IMR-90 (cell line): ENCODE measurements around the gene CCNI. TPM values are rescaled to one million over a fixed set of nuclear protein-coding genes. Genes with fewer than 3 reads are reported as not detected.

Source experiments
- ATAC-seq: fragments of 200-7000 bp; cut with Tn5 transposase; 2 replicates; pipeline ENCODE4 v1.9.1; 2020; ENCODE audit warnings: low read depth, mild to moderate bottlenecking, moderate library complexity
- BruUV-seq: library from RNA; stranded (reverse); fragments of 400-500 nt; replicated peaks from 2 replicates; lab custom pipeline; 2021; lab: Mats Ljungman, UMichigan
- CTCF ChIA-PET: fragments of 300-600 bp; formaldehyde crosslinking; extraction: SDS; loops from one replicate; lab custom pipeline; 2021; ENCODE audit warnings: antibody characterized with exemption; lab: Yijun Ruan, JAX
- POLR2A ChIA-PET: fragments of 300-600 bp; sonication (Branson Sonifier 250); formaldehyde crosslinking; loops from one replicate; lab custom pipeline; 2022; ENCODE audit warnings: antibody characterized with exemption; ENCODE audit not compliant: unreplicated experiment; lab: Charles Lee
- DNase-seq: peaks from one replicate; pipeline ENCODE4 v3.0.0; 2013
- H2AFZ ChIP-seq: replicated peaks from 2 replicates; pipeline ENCODE3; 2013; ENCODE audit warnings: low read length, mild to moderate bottlenecking; ENCODE audit not compliant: poor library complexity
- H2AK5ac ChIP-seq: 2 replicates; pipeline ENCODE4 v1.6.1; 2013; ENCODE audit warnings: low read depth, low read length, inconsistent platforms
- H2AK9ac ChIP-seq: replicated peaks from 2 replicates; pipeline ENCODE3; 2013; ENCODE audit warnings: mild to moderate bottlenecking, low read depth, low read length, moderate library complexity; ENCODE audit not compliant: poor library complexity
- H2BK120ac ChIP-seq: 2 replicates; pipeline ENCODE4 v1.6.1; 2013; ENCODE audit warnings: low read depth, low read length, inconsistent platforms
- H2BK15ac ChIP-seq: 3 replicates; pipeline ENCODE4 v1.6.1; 2013; ENCODE audit warnings: low read depth, low read length, inconsistent platforms
- H2BK20ac ChIP-seq: 2 replicates; pipeline ENCODE4 v1.6.1; 2013; ENCODE audit warnings: low read depth, mild to moderate bottlenecking, inconsistent platforms, low read length, moderate library complexity
- H2BK5ac ChIP-seq: 2 replicates; pipeline ENCODE4 v1.6.1; 2013; ENCODE audit warnings: mild to moderate bottlenecking, low read depth, low read length, inconsistent platforms; ENCODE audit not compliant: poor library complexity, severe bottlenecking
- H3K14ac ChIP-seq: replicated peaks from 2 replicates; pipeline ENCODE4 v1.6.1; 2013; ENCODE audit warnings: low read depth, low read length, inconsistent platforms
- H3K18ac ChIP-seq: 2 replicates; pipeline ENCODE4 v1.6.1; 2013; ENCODE audit warnings: low read depth, low read length, control low read depth
- H3K23ac ChIP-seq: 2 replicates; pipeline ENCODE4 v1.6.1; 2013; ENCODE audit warnings: low read depth, low read length, inconsistent platforms
- H3K27ac ChIP-seq: 2 replicates; pipeline ENCODE4 v1.5.1; 2013; ENCODE audit warnings: mild to moderate bottlenecking, control low read depth, low read length; ENCODE audit not compliant: insufficient read depth
- H3K27me3 ChIP-seq: 2 replicates; pipeline ENCODE4 v1.6.1; 2013; ENCODE audit warnings: low read length; ENCODE audit not compliant: control insufficient read depth, insufficient read depth
- H3K36me3 ChIP-seq: 2 replicates; pipeline ENCODE4 v1.6.1; 2013; ENCODE audit warnings: low read length, mixed read lengths; ENCODE audit not compliant: control insufficient read depth, insufficient read depth
- H3K4ac ChIP-seq: 2 replicates; pipeline ENCODE4 v1.6.1; 2013; ENCODE audit warnings: low read depth, low read length, inconsistent platforms
- H3K4me1 ChIP-seq: 2 replicates; pipeline ENCODE4 v1.6.1; 2013; ENCODE audit warnings: low read length, mixed read lengths; ENCODE audit not compliant: control insufficient read depth, insufficient read depth
- H3K4me2 ChIP-seq: 2 replicates; pipeline ENCODE4 v1.6.1; 2013; ENCODE audit warnings: low read depth, mild to moderate bottlenecking, control low read depth, low read length, moderate library complexity
- H3K4me3 ChIP-seq: 2 replicates; pipeline ENCODE4 v1.5.1; 2013; ENCODE audit warnings: low read depth, mild to moderate bottlenecking, control low read depth, low read length, moderate library complexity; ENCODE audit not compliant: insufficient read depth
- H3K56ac ChIP-seq: 2 replicates; pipeline ENCODE4 v1.6.1; 2013; ENCODE audit warnings: low read length, inconsistent platforms; ENCODE audit not compliant: insufficient read depth; ENCODE audit errors: extremely low read depth
- H3K79me1 ChIP-seq, 2 experiments: 2 replicates each; pipeline ENCODE4 v1.6.1; 2013; ENCODE audit warnings: low read length in 2 of 2, inconsistent platforms in 1 of 2, low read depth in 1 of 2
- H3K9ac ChIP-seq: 2 replicates; pipeline ENCODE4 v1.6.1; 2013; ENCODE audit warnings: low read depth, low read length, control low read depth
- H3K9me1 ChIP-seq: 2 replicates; pipeline ENCODE4 v1.6.1; 2013; ENCODE audit warnings: low read length, inconsistent platforms; ENCODE audit not compliant: insufficient read depth
- H3K9me3 ChIP-seq: 2 replicates; pipeline ENCODE4 v1.6.1; 2013; ENCODE audit warnings: low read length; ENCODE audit not compliant: control insufficient read depth, insufficient read depth
- H4K20me1 ChIP-seq: 2 replicates; pipeline ENCODE4 v1.6.1; 2013; ENCODE audit warnings: low read length, inconsistent platforms; ENCODE audit not compliant: insufficient read depth
- H4K5ac ChIP-seq: 2 replicates; pipeline ENCODE4 v1.6.1; 2013; ENCODE audit warnings: mild to moderate bottlenecking, low read depth, low read length, control low read depth
- H4K8ac ChIP-seq, 2 experiments: 2 replicates each; pipeline ENCODE4 v1.6.1; 2013; ENCODE audit warnings: low read depth in 2 of 2, low read length in 2 of 2, control low read depth in 1 of 2, inconsistent platforms in 1 of 2
- H4K91ac ChIP-seq: 2 replicates; pipeline ENCODE4 v1.6.1; 2013; ENCODE audit warnings: low read depth, low read length, inconsistent platforms; ENCODE audit not compliant: insufficient read depth
- POLR2A ChIP-seq: IDR thresholded peaks from 2 replicates; pipeline ENCODE4 v1.6.1; 2012; ENCODE audit warnings: mild to moderate bottlenecking, low read depth, low read length
- WGBS, 2 experiments: methylation state at CpG; one replicate each; pipeline versions ENCODE4 v1.1.5 to v1.1.7; 2013; ENCODE audit warnings: missing lambda C conversion rate in 2 of 2; ENCODE audit not compliant: insufficient read length in 1 of 2; ENCODE audit errors: extremely low coverage in 2 of 2; 5-methylcytosine and 5-hydroxymethylcytosine counted together
- dilution Hi-C: fragments of 300-500 bp; cut with HindIII; formaldehyde crosslinking; loops from one replicate; pipeline ENCODE4 v1.14.3; 2018; ENCODE audit warnings: low sequenced_read_pairs; ENCODE audit not compliant: unreplicated experiment
- in situ Hi-C: fragments of 300-500 bp; cut with MboI; formaldehyde crosslinking; loops from 3 replicates; pipeline ENCODE4 v1.14.3; 2019; ENCODE audit warnings: low sequenced_read_pairs, inconsistent platforms, mixed read lengths
- intact Hi-C: fragments of 100-400 bp; cut with micrococcal nuclease; formaldehyde crosslinking; loops from 2 replicates; pipeline ENCODE4 v1.10.0; 2022
- polyA plus RNA-seq, 3 experiments: library from polyadenylated mRNA; depleted of rRNA; stranded (reverse); fragments of >200 nt; gene quantifications; 2 replicates each; pipeline ENCODE4 v1.2.3, GENCODE V29; 2012; ENCODE audit warnings: low replicate concordance in 1 of 3
- total RNA-seq: library from RNA; depleted of rRNA; stranded (reverse); fragments of >200 nt; gene quantifications from 2 replicates; pipeline ENCODE4 v1.2.3, GENCODE V29; 2012
- TF ChIP-seq, protein P1 (sequence below): fragments of 150-350 bp; IDR thresholded peaks from 2 replicates; pipeline ENCODE4 v1.6.1; 2017; ENCODE audit warnings: mild to moderate bottlenecking, antibody characterized with exemption, low read length, low read depth

Gene CCNI
- total and polyA plus RNA-seq, 2 of the 4 experiments (the other 2 are of a cell fraction), result 70.1 to 100 TPM

- ATAC-seq (peak; percentile 65), DNase-seq (peak; percentile 65)
- no peak overlapping the region; a peak in 2 of 4 replicates for H4K8ac ChIP-seq
- H2BK120ac ChIP-seq, result no peak overlapping the region
- H4K20me1 ChIP-seq, result peaks cover 50% of the 10 kb centered on the region
- H2AK9ac ChIP-seq, result peak overlapping the region; percentile 93
- BruUV-seq, result TSS peak; percentile 85
- H3K4me1 ChIP-seq, result peaks cover 2% of the 10 kb centered on the region; the same call in 1 of the 2 replicates
- peak overlapping the region; percentile 60 for H3K4ac ChIP-seq
- in situ Hi-C loops (loop anchor here (5.0 kb wide), 1 partner anchor 97 kb away; no protein-coding TSS in a partner anchor), intact Hi-C loops (loop anchor here (2.0 to 10.0 kb wide), 2 partner anchors 82 to 230 kb away; partner anchors contain the start of gene CCNG2), dilution Hi-C loops (no loop called here)
- H3K4me2 ChIP-seq, result peak overlapping the region; percentile 84
- peak overlapping the region; percentile 12; the same call in 1 of the 2 replicates for H2AK5ac ChIP-seq
- peak overlapping the region; percentile 61 for H3K18ac ChIP-seq
- H2BK20ac ChIP-seq, result no peak overlapping the region
- WGBS, 2 experiments, result 4% methylated on average over 4 of the region's 89 CpGs; no CpG with 5 or more reads in 1 of the 2 experiments
- peaks cover 6 to 35% of the 10 kb centered on the region in 2 experiments for H3K79me1 ChIP-seq
- H2BK15ac ChIP-seq, result no peak overlapping the region
- peak overlapping the region; percentile 63 for H3K14ac ChIP-seq
- H3K9me1 ChIP-seq, result peaks cover 4% of the 10 kb centered on the region; the same call in 1 of the 2 replicates
- peak overlapping the region; percentile 74; the same call in 1 of the 2 replicates for H3K23ac ChIP-seq
- peak overlapping the region; percentile 58 for H3K4me3 ChIP-seq
- H4K5ac ChIP-seq, result 0 out of 2 replicates have a peak overlapping the region, but pooled peaks have one; percentile 17
- CTCF ChIA-PET, result no interaction called here
- H3K27me3 ChIP-seq, result no peaks in the 10 kb centered on the region
- H2AFZ ChIP-seq, result peak overlapping the region; percentile 87
- H3K9me3 ChIP-seq, result no peaks in the 10 kb centered on the region
- POLR2A ChIA-PET, result interaction anchor here (0.6 to 1.5 kb wide), 2 partner anchors 83 to 243 kb away, joined by 4 to 6 read pairs; no protein-coding TSS in a partner anchor
- H3K9ac ChIP-seq, result peak overlapping the region; percentile 95
- peak overlapping the region; percentile 93 for H3K27ac ChIP-seq
- peak overlapping the region; percentile 83 for H2BK5ac ChIP-seq
- TF ChIP-seq POLR2A, result peak; percentile 1
- TF ChIP-seq, protein P1, sequence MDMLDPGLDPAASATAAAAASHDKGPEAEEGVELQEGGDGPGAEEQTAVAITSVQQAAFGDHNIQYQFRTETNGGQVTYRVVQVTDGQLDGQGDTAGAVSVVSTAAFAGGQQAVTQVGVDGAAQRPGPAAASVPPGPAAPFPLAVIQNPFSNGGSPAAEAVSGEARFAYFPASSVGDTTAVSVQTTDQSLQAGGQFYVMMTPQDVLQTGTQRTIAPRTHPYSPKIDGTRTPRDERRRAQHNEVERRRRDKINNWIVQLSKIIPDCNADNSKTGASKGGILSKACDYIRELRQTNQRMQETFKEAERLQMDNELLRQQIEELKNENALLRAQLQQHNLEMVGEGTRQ, result no peak
- H4K91ac ChIP-seq, result peak overlapping the region; percentile 70
- H3K56ac ChIP-seq, result peak overlapping the region; percentile 77
- 0 out of 2 replicates have a peak, but pooled peaks cover 1% of the 10 kb centered on the region for H3K36me3 ChIP-seq
Observed at GRCh38 chr4:77074981-77075855, 571 bp downstream of the CCNI start.
